Measurements from ENCODE around the gene CLIP4.

DNA sequence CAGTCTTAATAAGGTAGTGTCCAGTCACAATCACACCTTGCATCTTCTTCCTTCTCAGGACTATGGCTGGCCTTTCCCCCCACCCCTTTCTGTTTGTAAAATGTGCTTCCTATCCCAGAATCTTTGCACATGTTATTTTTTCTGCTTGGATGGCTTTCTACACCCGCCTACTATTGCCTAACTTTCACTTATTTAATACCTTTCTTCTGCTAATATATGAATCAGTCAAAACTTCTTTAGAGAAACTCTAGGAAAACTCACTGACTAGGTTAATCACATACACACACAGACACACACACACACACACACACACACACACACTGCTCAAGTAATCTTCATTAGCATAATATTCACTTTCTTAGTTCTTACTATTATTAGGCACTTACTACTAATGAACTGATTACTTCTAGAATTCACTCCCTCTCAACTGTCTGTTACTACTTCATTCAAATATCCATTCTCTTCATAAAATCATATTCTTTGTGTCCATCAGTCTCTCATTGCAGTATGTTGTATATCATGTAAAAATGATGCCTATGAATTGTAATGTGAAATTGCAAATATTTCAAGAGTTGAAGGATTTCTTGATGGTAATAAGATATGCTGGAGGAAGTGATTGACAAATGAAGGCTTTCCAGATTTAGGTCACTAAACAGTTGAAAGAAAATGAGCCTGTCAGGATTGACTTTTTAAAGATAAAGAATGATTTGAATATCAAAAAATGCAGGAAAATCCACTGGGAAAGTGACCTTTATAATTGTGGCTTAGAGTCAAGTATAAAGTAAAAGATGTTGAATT, 51.2 kb downstream of the CLIP4 start:
- TF ChIP-seq GATA2 (IDR thresholded peaks at IDR 0.05; ENCODE audit: low read depth, low read length) (no peak), GATA3 (IDR thresholded peaks at IDR 0.05; ENCODE audit: low read depth, low read length) (no peak)

All from SH-SY5Y (cell line).